IMR-90 (cell line): ENCODE measurements around the gene GRID1. TPM values are rescaled to one million over a fixed set of nuclear protein-coding genes. Genes with fewer than 3 reads are reported as not detected.

ENCODE experiments used
- ATAC-seq: fragments of 200-7000 bp; cut with Tn5 transposase; 2 replicates; pipeline ENCODE4 v1.9.1; 2020; ENCODE audit warnings: low read depth, mild to moderate bottlenecking, moderate library complexity
- BruUV-seq: library from RNA; stranded (reverse); fragments of 400-500 nt; replicated peaks from 2 replicates; lab custom pipeline; 2021; lab: Mats Ljungman, UMichigan
- CTCF ChIA-PET: fragments of 300-600 bp; formaldehyde crosslinking; extraction: SDS; loops from one replicate; lab custom pipeline; 2021; ENCODE audit warnings: antibody characterized with exemption; lab: Yijun Ruan, JAX
- POLR2A ChIA-PET: fragments of 300-600 bp; sonication (Branson Sonifier 250); formaldehyde crosslinking; loops from one replicate; lab custom pipeline; 2022; ENCODE audit warnings: antibody characterized with exemption; ENCODE audit not compliant: unreplicated experiment; lab: Charles Lee
- DNase-seq: peaks from one replicate; pipeline ENCODE4 v3.0.0; 2013
- H2AFZ ChIP-seq: replicated peaks from 2 replicates; pipeline ENCODE3; 2013; ENCODE audit warnings: low read length, mild to moderate bottlenecking; ENCODE audit not compliant: poor library complexity
- H2AK5ac ChIP-seq: 2 replicates; pipeline ENCODE4 v1.6.1; 2013; ENCODE audit warnings: low read depth, low read length, inconsistent platforms
- H2AK9ac ChIP-seq: replicated peaks from 2 replicates; pipeline ENCODE3; 2013; ENCODE audit warnings: mild to moderate bottlenecking, low read depth, low read length, moderate library complexity; ENCODE audit not compliant: poor library complexity
- H2BK120ac ChIP-seq: 2 replicates; pipeline ENCODE4 v1.6.1; 2013; ENCODE audit warnings: low read depth, low read length, inconsistent platforms
- H2BK15ac ChIP-seq: 3 replicates; pipeline ENCODE4 v1.6.1; 2013; ENCODE audit warnings: low read depth, low read length, inconsistent platforms
- H2BK20ac ChIP-seq: 2 replicates; pipeline ENCODE4 v1.6.1; 2013; ENCODE audit warnings: low read depth, mild to moderate bottlenecking, inconsistent platforms, low read length, moderate library complexity
- H2BK5ac ChIP-seq: 2 replicates; pipeline ENCODE4 v1.6.1; 2013; ENCODE audit warnings: mild to moderate bottlenecking, low read depth, low read length, inconsistent platforms; ENCODE audit not compliant: poor library complexity, severe bottlenecking
- H3K14ac ChIP-seq: replicated peaks from 2 replicates; pipeline ENCODE4 v1.6.1; 2013; ENCODE audit warnings: low read depth, low read length, inconsistent platforms
- H3K18ac ChIP-seq: 2 replicates; pipeline ENCODE4 v1.6.1; 2013; ENCODE audit warnings: low read depth, low read length, control low read depth
- H3K23ac ChIP-seq: 2 replicates; pipeline ENCODE4 v1.6.1; 2013; ENCODE audit warnings: low read depth, low read length, inconsistent platforms
- H3K27ac ChIP-seq: 2 replicates; pipeline ENCODE4 v1.5.1; 2013; ENCODE audit warnings: mild to moderate bottlenecking, control low read depth, low read length; ENCODE audit not compliant: insufficient read depth
- H3K27me3 ChIP-seq: 2 replicates; pipeline ENCODE4 v1.6.1; 2013; ENCODE audit warnings: low read length; ENCODE audit not compliant: control insufficient read depth, insufficient read depth
- H3K36me3 ChIP-seq: 2 replicates; pipeline ENCODE4 v1.6.1; 2013; ENCODE audit warnings: low read length, mixed read lengths; ENCODE audit not compliant: control insufficient read depth, insufficient read depth
- H3K4ac ChIP-seq: 2 replicates; pipeline ENCODE4 v1.6.1; 2013; ENCODE audit warnings: low read depth, low read length, inconsistent platforms
- H3K4me1 ChIP-seq: 2 replicates; pipeline ENCODE4 v1.6.1; 2013; ENCODE audit warnings: low read length, mixed read lengths; ENCODE audit not compliant: control insufficient read depth, insufficient read depth
- H3K4me2 ChIP-seq: 2 replicates; pipeline ENCODE4 v1.6.1; 2013; ENCODE audit warnings: low read depth, mild to moderate bottlenecking, control low read depth, low read length, moderate library complexity
- H3K4me3 ChIP-seq: 2 replicates; pipeline ENCODE4 v1.5.1; 2013; ENCODE audit warnings: low read depth, mild to moderate bottlenecking, control low read depth, low read length, moderate library complexity; ENCODE audit not compliant: insufficient read depth
- H3K56ac ChIP-seq: 2 replicates; pipeline ENCODE4 v1.6.1; 2013; ENCODE audit warnings: low read length, inconsistent platforms; ENCODE audit not compliant: insufficient read depth; ENCODE audit errors: extremely low read depth
- H3K79me1 ChIP-seq, 2 experiments: 2 replicates each; pipeline ENCODE4 v1.6.1; 2013; ENCODE audit warnings: low read length in 2 of 2, inconsistent platforms in 1 of 2, low read depth in 1 of 2
- H3K9ac ChIP-seq: 2 replicates; pipeline ENCODE4 v1.6.1; 2013; ENCODE audit warnings: low read depth, low read length, control low read depth
- H3K9me1 ChIP-seq: 2 replicates; pipeline ENCODE4 v1.6.1; 2013; ENCODE audit warnings: low read length, inconsistent platforms; ENCODE audit not compliant: insufficient read depth
- H3K9me3 ChIP-seq: 2 replicates; pipeline ENCODE4 v1.6.1; 2013; ENCODE audit warnings: low read length; ENCODE audit not compliant: control insufficient read depth, insufficient read depth
- H4K20me1 ChIP-seq: 2 replicates; pipeline ENCODE4 v1.6.1; 2013; ENCODE audit warnings: low read length, inconsistent platforms; ENCODE audit not compliant: insufficient read depth
- H4K5ac ChIP-seq: 2 replicates; pipeline ENCODE4 v1.6.1; 2013; ENCODE audit warnings: mild to moderate bottlenecking, low read depth, low read length, control low read depth
- H4K8ac ChIP-seq, 2 experiments: 2 replicates each; pipeline ENCODE4 v1.6.1; 2013; ENCODE audit warnings: low read depth in 2 of 2, low read length in 2 of 2, control low read depth in 1 of 2, inconsistent platforms in 1 of 2
- H4K91ac ChIP-seq: 2 replicates; pipeline ENCODE4 v1.6.1; 2013; ENCODE audit warnings: low read depth, low read length, inconsistent platforms; ENCODE audit not compliant: insufficient read depth
- BHLHE40 ChIP-seq: fragments of 150-350 bp; IDR thresholded peaks from 2 replicates; pipeline ENCODE4 v1.6.1; 2016; ENCODE audit warnings: mild to moderate bottlenecking, low read depth, low read length
- CHD1 ChIP-seq: IDR thresholded peaks from 2 replicates; pipeline ENCODE4 v1.6.1; 2012; ENCODE audit warnings: low read depth, low read length, improper control_type of control experiment
- FOS ChIP-seq: fragments of 150-350 bp; IDR thresholded peaks from 2 replicates; pipeline ENCODE4 v1.6.1; 2016; ENCODE audit warnings: low read depth, low read length
- MAFK ChIP-seq: IDR thresholded peaks from 2 replicates; pipeline ENCODE4 v1.6.1; 2012; ENCODE audit warnings: low read depth, low read length, improper control_type of control experiment
- MXI1 ChIP-seq: IDR thresholded peaks from 2 replicates; pipeline ENCODE4 v1.6.1; 2012; ENCODE audit warnings: low read depth, mild to moderate bottlenecking, low read length, moderate library complexity, borderline replicate concordance
- POLR2A ChIP-seq: IDR thresholded peaks from 2 replicates; pipeline ENCODE4 v1.6.1; 2012; ENCODE audit warnings: mild to moderate bottlenecking, low read depth, low read length
- RAD21 ChIP-seq: IDR thresholded peaks from 2 replicates; pipeline ENCODE4 v1.6.1; 2012; ENCODE audit warnings: low read length, improper control_type of control experiment
- RCOR1 ChIP-seq: IDR thresholded peaks from 2 replicates; pipeline ENCODE4 v1.6.1; 2012; ENCODE audit warnings: mild to moderate bottlenecking, low read length, improper control_type of control experiment; ENCODE audit not compliant: insufficient replicate concordance
- RFX5 ChIP-seq: IDR thresholded peaks from 2 replicates; pipeline ENCODE4 v1.8.0; 2012; ENCODE audit warnings: low read depth, mild to moderate bottlenecking, low read length, moderate library complexity
- WGBS, 2 experiments: methylation state at CpG; one replicate each; pipeline versions ENCODE4 v1.1.5 to v1.1.7; 2013; ENCODE audit warnings: missing lambda C conversion rate in 2 of 2; ENCODE audit not compliant: insufficient read length in 1 of 2; ENCODE audit errors: extremely low coverage in 2 of 2; 5-methylcytosine and 5-hydroxymethylcytosine counted together
- dilution Hi-C: fragments of 300-500 bp; cut with HindIII; formaldehyde crosslinking; loops from one replicate; pipeline ENCODE4 v1.14.3; 2018; ENCODE audit warnings: low sequenced_read_pairs; ENCODE audit not compliant: unreplicated experiment
- in situ Hi-C: fragments of 300-500 bp; cut with MboI; formaldehyde crosslinking; loops from 3 replicates; pipeline ENCODE4 v1.14.3; 2019; ENCODE audit warnings: low sequenced_read_pairs, inconsistent platforms, mixed read lengths
- intact Hi-C: fragments of 100-400 bp; cut with micrococcal nuclease; formaldehyde crosslinking; loops from 2 replicates; pipeline ENCODE4 v1.10.0; 2022
- polyA plus RNA-seq, 3 experiments: library from polyadenylated mRNA; depleted of rRNA; stranded (reverse); fragments of >200 nt; gene quantifications; 2 replicates each; pipeline ENCODE4 v1.2.3, GENCODE V29; 2012; ENCODE audit warnings: low replicate concordance in 1 of 3
- total RNA-seq: library from RNA; depleted of rRNA; stranded (reverse); fragments of >200 nt; gene quantifications from 2 replicates; pipeline ENCODE4 v1.2.3, GENCODE V29; 2012
- TF ChIP-seq, protein P1 (sequence below): fragments of 150-350 bp; IDR thresholded peaks from 2 replicates; pipeline ENCODE4 v1.6.1; 2016; ENCODE audit warnings: low read depth, mild to moderate bottlenecking, low read length, moderate library complexity, borderline replicate concordance
- TF ChIP-seq, protein P2 (sequence below): fragments of 150-350 bp; IDR thresholded peaks from 2 replicates; pipeline ENCODE4 v1.6.1; 2017; ENCODE audit warnings: mild to moderate bottlenecking, antibody characterized with exemption, low read length, low read depth
- TF ChIP-seq, protein P3 (sequence below): conservative IDR thresholded peaks from 2 replicates; pipeline ENCODE4 v1.5.1; 2012; ENCODE audit warnings: mild to moderate bottlenecking, low read depth, low read length, improper control_type of control experiment

GRID1 gene
- total and polyA plus RNA-seq, 2 of the 4 experiments (the other 2 are of a cell fraction) = not detected

DNA sequence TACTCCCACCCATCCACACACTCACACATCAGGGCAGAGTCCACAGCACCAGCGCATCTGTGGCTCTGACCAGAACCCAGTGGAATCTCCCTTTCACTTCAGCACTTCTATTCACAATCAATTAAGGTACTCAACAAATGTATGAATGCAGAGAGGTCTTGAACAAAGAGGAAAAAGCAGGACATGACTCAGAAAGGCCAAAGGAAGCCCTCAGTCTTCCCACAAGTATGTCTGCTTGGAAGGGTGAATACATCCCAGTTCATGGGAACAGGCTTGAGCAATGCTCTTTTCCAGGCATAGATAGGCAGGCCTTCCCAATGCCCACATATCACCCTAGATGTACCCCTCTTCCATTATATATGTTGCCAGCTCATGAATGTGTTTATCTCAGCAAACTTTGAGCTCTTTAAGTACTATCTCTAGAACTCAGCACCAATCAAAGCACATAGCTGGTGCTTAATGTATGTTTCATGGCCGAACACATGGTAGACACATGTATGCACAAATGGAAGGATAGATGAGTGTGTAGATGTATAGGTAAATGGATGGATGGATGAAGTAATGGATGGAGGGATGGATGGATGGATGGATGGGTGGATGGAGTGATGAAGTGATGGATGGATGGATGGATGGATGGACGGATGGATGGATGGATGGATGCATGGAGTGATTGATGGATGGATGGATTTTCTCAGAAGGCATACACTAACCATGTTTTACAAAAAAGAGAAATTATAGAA is 507.6 kb downstream of the GRID1 start:
- no peak overlapping the region for H4K5ac ChIP-seq
- H2BK120ac ChIP-seq = no peak overlapping the region
- no peaks in the 10 kb centered on the region for H3K9me1 ChIP-seq
- peaks cover 59% of the 10 kb centered on the region for H3K9me3 ChIP-seq
- intact Hi-C loops = no loop called here
- no peaks in the 10 kb centered on the region for H3K36me3 ChIP-seq
- no TSS peak for BruUV-seq
- no peak for TF ChIP-seq FOS
- no peak for TF ChIP-seq RAD21
- no peak for TF ChIP-seq MXI1
- TF ChIP-seq, protein P1, sequence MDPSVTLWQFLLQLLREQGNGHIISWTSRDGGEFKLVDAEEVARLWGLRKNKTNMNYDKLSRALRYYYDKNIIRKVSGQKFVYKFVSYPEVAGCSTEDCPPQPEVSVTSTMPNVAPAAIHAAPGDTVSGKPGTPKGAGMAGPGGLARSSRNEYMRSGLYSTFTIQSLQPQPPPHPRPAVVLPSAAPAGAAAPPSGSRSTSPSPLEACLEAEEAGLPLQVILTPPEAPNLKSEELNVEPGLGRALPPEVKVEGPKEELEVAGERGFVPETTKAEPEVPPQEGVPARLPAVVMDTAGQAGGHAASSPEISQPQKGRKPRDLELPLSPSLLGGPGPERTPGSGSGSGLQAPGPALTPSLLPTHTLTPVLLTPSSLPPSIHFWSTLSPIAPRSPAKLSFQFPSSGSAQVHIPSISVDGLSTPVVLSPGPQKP = no peak
- TF ChIP-seq CHD1 = no peak
- TF ChIP-seq POLR2A = no peak
- no peak for TF ChIP-seq RFX5
- TF ChIP-seq, protein P2, sequence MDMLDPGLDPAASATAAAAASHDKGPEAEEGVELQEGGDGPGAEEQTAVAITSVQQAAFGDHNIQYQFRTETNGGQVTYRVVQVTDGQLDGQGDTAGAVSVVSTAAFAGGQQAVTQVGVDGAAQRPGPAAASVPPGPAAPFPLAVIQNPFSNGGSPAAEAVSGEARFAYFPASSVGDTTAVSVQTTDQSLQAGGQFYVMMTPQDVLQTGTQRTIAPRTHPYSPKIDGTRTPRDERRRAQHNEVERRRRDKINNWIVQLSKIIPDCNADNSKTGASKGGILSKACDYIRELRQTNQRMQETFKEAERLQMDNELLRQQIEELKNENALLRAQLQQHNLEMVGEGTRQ = no peak
- TF ChIP-seq, protein P3, sequence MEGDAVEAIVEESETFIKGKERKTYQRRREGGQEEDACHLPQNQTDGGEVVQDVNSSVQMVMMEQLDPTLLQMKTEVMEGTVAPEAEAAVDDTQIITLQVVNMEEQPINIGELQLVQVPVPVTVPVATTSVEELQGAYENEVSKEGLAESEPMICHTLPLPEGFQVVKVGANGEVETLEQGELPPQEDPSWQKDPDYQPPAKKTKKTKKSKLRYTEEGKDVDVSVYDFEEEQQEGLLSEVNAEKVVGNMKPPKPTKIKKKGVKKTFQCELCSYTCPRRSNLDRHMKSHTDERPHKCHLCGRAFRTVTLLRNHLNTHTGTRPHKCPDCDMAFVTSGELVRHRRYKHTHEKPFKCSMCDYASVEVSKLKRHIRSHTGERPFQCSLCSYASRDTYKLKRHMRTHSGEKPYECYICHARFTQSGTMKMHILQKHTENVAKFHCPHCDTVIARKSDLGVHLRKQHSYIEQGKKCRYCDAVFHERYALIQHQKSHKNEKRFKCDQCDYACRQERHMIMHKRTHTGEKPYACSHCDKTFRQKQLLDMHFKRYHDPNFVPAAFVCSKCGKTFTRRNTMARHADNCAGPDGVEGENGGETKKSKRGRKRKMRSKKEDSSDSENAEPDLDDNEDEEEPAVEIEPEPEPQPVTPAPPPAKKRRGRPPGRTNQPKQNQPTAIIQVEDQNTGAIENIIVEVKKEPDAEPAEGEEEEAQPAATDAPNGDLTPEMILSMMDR = no peak
- no peak for TF ChIP-seq RCOR1
- TF ChIP-seq BHLHE40 = no peak
- no peak for TF ChIP-seq MAFK
- no peak overlapping the region for H4K91ac ChIP-seq
- H3K4me3 ChIP-seq = no peak overlapping the region
- H3K18ac ChIP-seq = no peak overlapping the region
- ATAC-seq (no peak), DNase-seq (no peak)
- no peak overlapping the region for H4K8ac ChIP-seq
- no peak overlapping the region for H2AK5ac ChIP-seq
- POLR2A ChIA-PET = no interaction called here
- H2BK5ac ChIP-seq = no peak overlapping the region
- dilution Hi-C loops = no loop called here
- H3K14ac ChIP-seq = no peak overlapping the region
- H3K23ac ChIP-seq = no peak overlapping the region
- no peaks in the 10 kb centered on the region for H3K4me1 ChIP-seq
- no peak overlapping the region for H3K4ac ChIP-seq
- no peak overlapping the region for H2BK15ac ChIP-seq
- H2AFZ ChIP-seq = no peak overlapping the region
- in situ Hi-C loops = no loop called here
- no peaks in the 10 kb centered on the region for H3K79me1 ChIP-seq
- CTCF ChIA-PET = no interaction called here
- no peaks in the 10 kb centered on the region for H4K20me1 ChIP-seq
- H3K27me3 ChIP-seq = no peaks in the 10 kb centered on the region
- H3K27ac ChIP-seq = no peak overlapping the region
- H3K56ac ChIP-seq = no peak overlapping the region
- no peak overlapping the region for H2BK20ac ChIP-seq
- WGBS, 2 experiments = 60% methylated on average over 1 of the region's 3 CpGs; no CpG with 5 or more reads in 1 of the 2 experiments
- H2AK9ac ChIP-seq = no peak overlapping the region
- H3K4me2 ChIP-seq = no peak overlapping the region
- H3K9ac ChIP-seq = no peak overlapping the region
